ENCODE data around the gene RPAP3.
"Not testable (repeated sequence)": the region's sequence is repeated elsewhere in the genome, so short reads cannot be mapped to it uniquely, and the experiment has no call there.

The RPAP3 gene

DNA sequence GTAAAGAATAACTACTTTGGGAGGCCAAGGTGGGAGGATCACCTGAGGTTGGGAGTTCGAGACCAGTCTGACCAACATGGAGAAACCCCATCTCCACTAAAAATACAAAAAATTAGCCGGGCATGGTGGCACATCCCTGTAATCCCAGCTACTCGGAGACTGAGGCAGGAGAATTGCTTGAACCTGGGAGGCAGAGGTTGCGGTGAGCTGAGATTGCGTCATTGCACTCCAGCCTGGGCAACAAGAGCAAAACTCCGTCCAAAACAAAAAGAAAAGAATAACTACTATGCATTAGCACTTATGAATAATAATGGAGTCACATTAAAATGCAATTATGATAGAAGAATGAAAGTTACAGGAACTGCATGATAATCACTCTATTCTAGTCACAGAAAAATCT is 37.9 kb downstream of the RPAP3 start:
- not testable (repeated sequence) for DNase-seq (ENCODE audit: low read depth)

DNA sequence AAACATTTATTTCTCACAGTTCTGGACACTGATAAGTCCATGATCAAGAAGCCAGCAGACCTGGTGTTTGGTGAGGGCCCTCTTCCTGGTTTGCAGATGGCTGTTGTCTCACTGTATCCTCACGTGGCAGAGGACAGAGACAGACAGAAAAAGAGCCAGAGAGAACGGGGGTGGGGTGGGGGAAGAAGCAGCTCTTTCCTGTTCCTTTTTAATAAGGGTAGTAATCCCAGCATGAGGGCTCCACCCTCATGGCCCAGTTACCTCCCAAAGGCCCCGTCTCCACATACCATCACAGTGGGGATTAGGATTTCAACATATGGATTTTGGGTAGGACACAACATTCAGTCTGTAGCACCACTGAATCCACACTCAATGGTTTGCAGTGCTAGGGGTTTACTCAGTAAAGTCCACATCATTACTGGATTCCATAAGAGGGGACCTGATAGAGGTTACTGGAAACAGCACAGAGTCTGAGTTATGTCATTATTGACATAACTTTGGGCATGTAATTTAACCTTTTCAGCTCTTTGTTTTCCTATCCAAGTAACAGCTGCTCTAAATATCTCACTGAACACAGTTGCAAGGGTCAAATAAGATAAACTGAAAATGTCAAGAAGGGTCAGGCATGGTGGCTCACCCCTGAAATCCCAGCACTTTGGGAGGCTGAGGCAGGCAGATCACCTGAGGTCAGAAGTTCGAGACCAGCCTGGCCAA is 53.2 kb downstream of the RPAP3 start:
- DNase-seq (ENCODE audit: low read depth), result no peak

DNA sequence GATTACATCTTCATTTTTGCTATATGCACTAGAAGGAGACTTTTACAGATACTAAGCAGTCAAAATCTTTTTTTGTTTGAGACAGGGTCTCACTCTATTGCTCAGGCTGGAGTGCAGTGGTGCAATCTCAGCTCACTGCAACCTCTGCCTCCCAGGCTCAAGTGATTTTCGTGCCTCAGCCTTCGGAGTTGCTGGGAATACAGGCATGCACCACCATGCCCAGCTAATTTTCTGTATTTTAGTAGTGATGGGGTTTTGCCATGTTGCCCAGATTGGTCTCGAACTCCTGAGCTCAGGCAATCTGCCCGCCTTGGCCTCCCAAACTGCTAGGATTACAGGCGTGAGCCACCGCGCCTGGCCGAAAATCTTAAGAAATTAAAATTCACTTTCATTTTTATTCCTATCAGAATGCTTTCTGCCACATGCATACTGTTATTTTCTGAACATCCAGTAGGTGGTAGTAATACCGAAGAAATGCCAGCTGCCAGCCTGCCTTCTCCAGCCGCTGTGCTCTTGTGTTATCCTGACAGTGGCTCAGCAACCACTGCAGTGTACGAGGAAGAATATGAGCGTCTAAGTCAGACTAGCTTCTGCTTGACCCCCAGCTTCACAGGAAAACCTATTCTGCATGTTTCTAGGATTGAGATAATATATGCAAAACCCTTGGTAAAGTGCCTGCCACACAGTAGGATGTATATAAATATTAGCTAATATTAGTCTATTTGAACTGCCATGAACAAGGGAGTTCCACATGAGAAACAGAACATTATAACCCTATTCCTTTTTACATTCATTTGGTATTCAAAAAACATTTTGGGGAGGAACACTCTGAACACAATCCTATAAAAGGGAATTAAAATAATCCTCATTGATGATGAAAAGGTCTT is 54.2 kb downstream of the RPAP3 start:
- peak; percentile 4 for DNase-seq (ENCODE audit: low read depth)

DNA sequence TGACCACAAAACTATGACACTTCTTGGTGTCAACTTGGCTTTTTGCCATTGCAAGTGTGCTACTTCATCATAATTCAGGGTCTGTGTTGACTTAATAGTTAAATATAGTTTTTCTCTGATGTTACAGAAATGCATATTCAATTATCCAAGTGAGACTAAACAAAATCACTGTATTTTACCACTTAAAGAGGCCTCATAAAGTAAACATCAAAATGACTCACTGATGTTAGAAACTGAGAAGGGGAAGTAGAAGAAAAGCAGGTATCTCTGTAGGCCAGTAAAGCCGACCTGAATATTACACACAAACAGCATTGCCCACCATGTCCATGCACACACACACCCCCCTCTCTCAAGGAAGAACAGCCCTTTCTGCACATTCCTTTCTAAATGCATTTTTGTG is 55.4 kb downstream of the RPAP3 start:
- no peak for DNase-seq (ENCODE audit: low read depth)

DNA sequence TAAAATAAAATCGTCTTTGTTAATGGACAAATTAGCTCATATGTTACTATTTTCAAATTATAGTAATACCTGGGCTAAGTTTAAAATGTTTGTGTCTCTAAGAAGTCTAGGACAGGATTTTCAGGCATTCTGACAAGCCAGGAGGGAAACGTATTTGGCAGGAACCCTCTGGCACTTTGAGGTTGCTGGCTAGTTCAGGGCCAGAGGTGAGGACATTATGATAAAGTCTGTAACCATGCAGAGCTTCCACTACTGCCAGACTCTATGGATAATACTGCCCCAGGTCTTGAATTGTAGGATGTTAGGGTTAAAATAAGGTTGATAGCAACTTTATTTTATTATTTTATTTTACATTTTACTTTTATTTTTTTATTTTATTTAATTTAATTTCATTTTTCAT is 56.4 kb downstream of the RPAP3 start:
- DNase-seq (ENCODE audit: low read depth), result no peak

DNA sequence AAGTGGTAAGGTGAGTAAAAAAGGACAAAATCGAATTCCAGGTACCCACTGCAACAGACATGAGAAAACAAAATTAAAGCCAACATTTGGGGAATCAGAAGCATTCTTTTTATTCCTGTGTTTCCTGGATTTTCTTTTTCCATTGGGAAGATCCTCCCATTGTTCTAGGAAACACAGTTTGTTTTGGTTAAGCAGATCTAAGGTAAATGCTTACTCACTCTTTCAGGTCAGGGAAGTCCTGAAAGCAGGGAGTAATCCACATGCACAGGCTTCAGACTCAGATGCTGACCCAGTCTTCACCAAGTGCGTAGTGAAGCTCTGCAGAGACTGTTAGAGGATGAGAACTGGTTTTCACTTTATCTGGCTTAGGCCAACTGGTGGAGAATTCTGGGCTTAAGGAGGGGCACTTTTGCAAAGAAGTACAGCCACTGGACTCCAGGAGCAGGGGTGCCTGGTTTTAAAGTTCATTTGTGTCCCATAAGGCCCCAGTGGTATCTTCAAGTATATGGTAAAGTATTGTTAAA is 57.7 kb downstream of the RPAP3 start:
- no peak for DNase-seq (ENCODE audit: low read depth)

DNA sequence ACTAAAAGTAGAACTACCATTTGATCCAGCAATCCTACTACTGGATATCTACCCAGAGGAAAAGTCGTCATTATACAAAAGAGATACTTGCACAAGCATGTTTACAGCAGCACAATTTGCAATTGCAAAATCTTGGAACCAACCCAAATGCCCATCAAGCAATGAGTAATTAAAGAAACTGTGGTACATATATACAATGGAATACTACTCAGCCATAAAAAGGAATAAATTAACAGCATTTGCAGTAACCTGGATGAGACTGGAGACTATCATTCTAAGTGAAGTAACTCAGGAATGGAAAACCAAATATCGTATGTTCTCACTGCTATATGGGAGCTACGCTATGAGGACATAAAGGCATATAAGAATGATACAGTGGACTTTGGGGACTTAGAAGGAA is 63.5 kb downstream of the RPAP3 start:
- DNase-seq (ENCODE audit: low read depth), result not testable (repeated sequence)

DNA sequence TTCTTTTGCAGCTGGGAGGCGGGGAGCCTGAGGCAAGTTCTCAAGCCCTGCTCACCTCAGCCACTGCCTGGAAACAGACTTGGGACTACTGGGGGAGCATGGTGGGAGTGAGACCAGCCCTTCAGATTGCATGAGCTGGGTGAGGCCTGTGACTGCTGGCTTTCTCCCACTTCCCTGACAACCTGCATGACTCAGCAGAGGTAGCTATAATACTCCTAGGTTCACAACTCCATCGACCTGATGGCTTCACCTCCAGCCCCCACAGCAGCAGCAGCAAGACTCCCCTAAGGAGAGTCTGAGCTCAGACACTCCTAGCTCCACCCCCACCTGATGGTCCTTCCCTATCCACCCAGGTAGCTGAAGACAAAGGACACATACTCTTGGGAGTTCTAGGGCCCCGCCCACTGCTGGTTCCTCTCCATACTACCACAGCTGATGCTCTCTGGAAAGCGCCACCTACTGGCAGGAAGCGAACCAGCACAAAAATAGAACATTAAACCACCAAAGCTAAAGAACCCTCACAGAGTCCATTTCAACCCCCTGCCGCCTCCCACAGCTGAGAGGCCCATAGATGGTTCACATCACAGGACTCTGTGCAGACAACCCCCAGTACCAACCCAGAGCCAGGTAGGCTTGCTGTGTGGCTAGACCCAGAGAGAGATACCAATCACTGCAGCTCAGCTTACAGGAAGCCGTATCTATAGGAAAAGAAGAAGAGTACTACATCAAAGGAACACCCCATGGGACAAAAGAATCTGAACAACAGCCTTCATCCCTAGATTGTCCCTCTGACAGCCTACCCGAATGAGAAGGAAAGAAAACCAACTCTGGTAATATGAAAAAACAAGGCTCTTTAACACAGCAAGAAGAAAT is 68.7 kb downstream of the RPAP3 start:
- peak; percentile 17 for DNase-seq (ENCODE audit: low read depth)

DNA sequence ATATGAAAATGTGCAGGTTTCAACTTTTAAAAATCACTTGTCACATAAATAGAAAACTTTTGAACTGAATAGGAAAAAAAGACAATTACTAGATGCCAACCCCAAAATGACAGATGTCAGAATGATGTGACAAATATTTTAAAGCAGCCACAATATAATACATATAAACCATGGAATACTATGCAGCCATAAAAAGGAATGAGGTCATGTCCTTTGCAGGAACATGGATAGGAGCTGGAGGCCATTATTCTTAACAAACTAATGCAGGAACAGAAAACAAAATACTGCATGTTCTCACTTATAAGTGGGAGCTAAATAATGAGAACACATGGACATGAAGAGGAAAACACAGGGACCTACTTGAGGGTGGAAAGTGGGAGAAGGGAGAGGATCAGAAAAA is 70.1 kb downstream of the RPAP3 start:
- not testable (repeated sequence) for DNase-seq (ENCODE audit: low read depth)

DNA sequence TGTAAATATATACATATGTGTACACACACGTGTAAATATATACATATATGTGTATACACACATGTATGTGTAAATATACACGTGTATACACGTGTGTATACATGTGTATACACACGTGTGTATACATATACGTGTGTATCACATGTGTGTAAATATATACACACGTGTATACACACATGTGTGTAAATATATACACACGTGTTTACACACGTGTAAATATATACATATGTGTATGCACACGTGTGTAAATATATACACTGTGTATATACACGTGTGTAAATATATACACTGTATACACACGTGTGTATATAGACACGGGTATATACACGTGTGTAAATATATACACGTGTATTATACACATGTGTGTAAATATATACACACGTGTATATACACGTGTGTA is 71.7 kb downstream of the RPAP3 start:
- DNase-seq (ENCODE audit: low read depth), result no peak

DNA sequence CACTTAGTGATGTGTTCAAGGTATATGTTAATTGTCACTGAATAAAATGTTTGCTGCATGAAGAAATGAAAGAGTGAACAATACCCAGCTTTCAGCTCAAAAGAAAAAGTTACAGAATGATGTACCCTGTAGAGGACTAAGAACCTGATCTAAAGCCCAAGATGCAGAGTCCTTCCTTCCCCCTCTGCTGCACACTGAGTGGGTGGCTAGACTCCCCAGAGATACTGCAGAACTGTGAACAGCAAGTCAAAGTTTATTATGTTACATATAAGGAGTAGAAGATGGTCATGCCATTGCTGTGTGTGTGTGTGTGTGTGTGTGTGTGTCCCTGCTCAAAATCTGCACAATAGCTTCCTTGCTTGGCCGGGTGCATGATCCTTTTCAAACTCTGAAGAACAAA is 83.9 kb downstream of the RPAP3 start:
- DNase-seq (ENCODE audit: low read depth), result no peak

DNA sequence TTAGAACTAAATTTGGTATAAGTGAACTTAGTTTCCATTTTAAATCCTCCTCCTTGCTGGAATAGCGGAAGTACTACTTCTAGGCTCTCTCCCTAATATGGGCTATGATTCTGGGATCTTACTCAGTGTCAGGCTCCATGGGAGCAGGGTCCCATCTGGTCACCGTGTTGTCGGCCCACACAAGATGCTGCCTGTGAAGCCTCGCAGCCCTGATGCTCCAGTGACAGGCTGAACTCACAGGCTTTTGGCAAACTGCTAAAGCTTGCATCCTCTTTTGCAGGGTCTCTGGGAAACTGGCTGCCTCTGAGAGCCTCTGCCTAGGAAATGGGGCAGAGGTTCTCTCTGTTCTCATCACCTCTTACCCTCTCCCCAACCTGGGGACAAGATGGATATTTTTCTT is 88.4 kb downstream of the RPAP3 start:
- DNase-seq (ENCODE audit: low read depth), result no peak

DNA sequence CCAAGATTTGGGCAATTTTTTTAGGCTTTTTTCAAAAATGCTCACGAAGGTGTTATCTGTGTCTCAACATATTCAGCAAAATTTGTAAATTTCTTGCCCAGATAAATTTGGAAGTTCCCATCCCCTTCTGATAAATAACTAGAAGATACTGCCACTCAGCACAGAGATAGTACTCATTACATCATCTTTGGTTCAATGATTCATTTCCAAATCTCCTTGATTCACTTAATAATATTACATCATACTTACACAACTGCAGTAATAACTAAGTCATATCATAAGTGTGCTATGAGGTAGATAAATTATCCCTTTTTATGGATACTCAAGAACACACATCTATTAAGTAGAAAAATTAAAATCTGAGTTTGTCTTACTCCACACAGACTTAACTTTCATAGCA is 89.4 kb downstream of the RPAP3 start:
- DNase-seq (ENCODE audit: low read depth), result no peak

DNA sequence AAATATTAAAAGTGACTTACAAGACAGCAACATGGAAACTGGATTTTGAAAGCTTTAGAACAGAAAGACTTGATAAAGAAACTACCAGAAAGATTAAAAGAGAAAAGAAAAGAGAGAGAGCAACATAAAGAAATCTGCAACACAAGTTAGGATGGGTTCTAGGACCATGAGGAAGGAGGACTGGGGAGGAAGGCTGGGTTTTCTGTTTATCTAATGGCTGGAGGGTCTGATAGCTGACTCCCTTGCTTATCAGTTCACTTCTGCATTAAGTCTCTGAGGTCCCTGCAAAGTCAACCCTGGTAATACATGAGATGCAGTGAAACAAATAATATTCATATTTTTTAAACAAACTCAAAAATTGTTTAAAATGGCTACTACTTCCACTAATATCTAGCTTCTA is 90.1 kb downstream of the RPAP3 start:
- no peak for DNase-seq (ENCODE audit: low read depth)

DNA sequence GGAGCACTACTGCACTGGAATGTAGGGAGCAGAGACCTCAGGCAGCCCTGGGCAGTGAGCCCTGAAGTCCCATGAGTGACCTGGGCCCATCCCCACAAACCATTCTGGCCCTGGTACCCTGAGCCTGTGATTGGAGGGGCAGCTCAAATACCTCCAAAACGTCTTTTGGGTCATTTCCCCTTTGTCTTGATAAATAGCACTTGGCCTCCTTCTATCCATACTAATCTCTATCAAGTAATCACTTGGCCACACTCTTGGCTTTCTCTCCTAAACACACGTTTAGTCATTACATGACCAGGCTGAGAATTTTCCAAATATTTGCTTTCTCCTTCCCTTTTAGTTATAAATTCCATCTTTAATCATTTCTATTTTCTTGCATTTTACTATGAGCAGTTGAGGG is 91.3 kb downstream of the RPAP3 start:
- DNase-seq (ENCODE audit: low read depth), result no peak

DNA sequence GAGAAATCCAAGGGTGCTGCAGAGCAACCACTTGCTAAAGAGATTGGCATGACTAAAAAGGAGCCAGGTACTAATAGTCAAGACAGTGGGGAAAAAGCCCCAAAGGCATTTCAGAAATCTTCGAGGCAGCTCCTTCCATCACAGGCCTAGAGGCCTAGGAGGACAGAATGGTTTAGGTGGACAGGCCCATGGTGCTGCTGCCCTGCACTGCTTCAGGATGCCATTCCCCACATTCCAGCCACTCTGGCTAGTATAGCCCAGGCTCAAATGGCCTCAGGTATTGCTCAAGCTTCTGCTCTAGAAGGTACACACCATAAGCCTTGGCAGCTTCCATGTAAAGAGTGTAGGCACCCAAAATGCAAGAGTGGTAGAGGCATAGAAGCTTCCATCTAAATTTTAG is 92.9 kb downstream of the RPAP3 start:
- DNase-seq (ENCODE audit: low read depth), result no peak

DNA sequence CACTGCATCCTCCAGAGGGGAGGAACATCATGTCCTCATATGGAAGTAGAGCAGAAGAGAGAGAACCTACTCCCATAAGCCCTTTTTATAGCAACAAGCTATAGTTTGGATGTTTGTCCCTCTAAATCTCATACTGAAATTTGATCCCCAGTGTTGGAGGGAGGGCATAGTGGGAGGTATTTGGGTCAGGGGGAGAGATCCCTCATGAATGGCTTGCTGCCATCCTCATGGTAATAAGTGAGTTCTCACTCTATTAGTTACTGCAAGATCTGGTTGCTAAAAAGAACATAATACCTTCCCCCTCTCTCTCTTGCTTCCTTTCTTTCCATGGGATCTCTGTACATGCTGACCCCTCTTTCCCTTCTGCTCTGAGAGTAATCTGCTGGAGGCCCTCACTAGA is 93.9 kb downstream of the RPAP3 start:
- no peak for DNase-seq (ENCODE audit: low read depth)

All from stimulated activated CD8-positive, alpha-beta memory T cell treated with anti-CD3 and anti-CD28 coated beads, Interleukin-12 subunit alpha, Interleukin-12 subunit beta, amount 100 ng/mL, for 1 hour (primary cell).